Endodermal cell (in vitro differentiated cells): Measurements from ENCODE around the gene CDK13. TPM values are rescaled to one million over a fixed set of nuclear protein-coding genes. Genes with fewer than 3 reads are reported as not detected.

Experiments used
- DNase-seq: peaks from one replicate; pipeline ENCODE4 v3.0.0-alpha.2; 2017
- H3K27ac ChIP-seq: 2 replicates; pipeline ENCODE4 v1.5.1; 2013; ENCODE audit warnings: mild to moderate bottlenecking, low read depth, low read length, moderate library complexity
- H3K27me3 ChIP-seq: 2 replicates; pipeline ENCODE4 v1.6.1; 2013; ENCODE audit warnings: mild to moderate bottlenecking, low read length, moderate library complexity; ENCODE audit not compliant: insufficient read depth, control insufficient read depth, poor library complexity, severe bottlenecking
- H3K36me3 ChIP-seq: 2 replicates; pipeline ENCODE4 v1.7.0; 2013; ENCODE audit warnings: mild to moderate bottlenecking, low read length, moderate library complexity; ENCODE audit not compliant: control insufficient read depth, insufficient read depth
- H3K4me1 ChIP-seq: one replicate; pipeline ENCODE4 v1.7.0; 2013; ENCODE audit warnings: low read length; ENCODE audit not compliant: control insufficient read depth, insufficient read depth
- H3K4me3 ChIP-seq: 2 replicates; pipeline ENCODE4 v1.5.1; 2013; ENCODE audit warnings: mild to moderate bottlenecking, low read length, moderate library complexity
- H3K9ac ChIP-seq: 2 replicates; pipeline ENCODE4 v1.6.1; 2013; ENCODE audit warnings: mild to moderate bottlenecking, low read length, moderate library complexity; ENCODE audit not compliant: poor library complexity, severe bottlenecking; ENCODE audit errors: extremely low read depth
- H3K9me3 ChIP-seq: 2 replicates; pipeline ENCODE4 v1.6.1; 2013; ENCODE audit warnings: mild to moderate bottlenecking, low read length, moderate library complexity; ENCODE audit not compliant: control insufficient read depth
- H3K27ac Mint-ChIP-seq: 2 replicates; pipeline ENCODE4 v1.8.0; 2020; ENCODE audit warnings: mixed read lengths
- H3K27me3 Mint-ChIP-seq: 2 replicates; pipeline ENCODE4 v1.8.0; 2021; ENCODE audit warnings: mild to moderate bottlenecking, mixed read lengths; ENCODE audit not compliant: insufficient read depth
- H3K36me3 Mint-ChIP-seq: 2 replicates; pipeline ENCODE4 v1.8.0; 2020; ENCODE audit warnings: low read depth, mixed read lengths
- H3K4me1 Mint-ChIP-seq: 2 replicates; pipeline ENCODE4 v1.8.0; 2020; ENCODE audit warnings: mixed read lengths
- H3K4me3 Mint-ChIP-seq: 2 replicates; pipeline ENCODE4 v1.8.0; 2020; ENCODE audit warnings: mild to moderate bottlenecking, moderate library complexity, mixed read lengths
- H3K9me3 Mint-ChIP-seq: 2 replicates; pipeline ENCODE4 v1.8.0; 2020; ENCODE audit warnings: mild to moderate bottlenecking, mixed read lengths
- CTCF ChIP-seq: fragments of 200-600 bp; sonication (generic); conservative IDR thresholded peaks from 2 replicates; pipeline ENCODE4 v1.5.0; 2021; ENCODE audit warnings: antibody characterized with exemption, mild to moderate bottlenecking
- WGBS, 2 experiments: methylation state at CpG; one replicate each; pipeline versions ENCODE4 v1.1.5 to v1.1.7; 2013; ENCODE audit warnings: missing lambda C conversion rate in 2 of 2, mixed read lengths in 1 of 2; ENCODE audit not compliant: insufficient coverage in 1 of 2, insufficient read length in 1 of 2; 5-methylcytosine and 5-hydroxymethylcytosine counted together
- total RNA-seq, 2 donors: library from RNA; stranded (reverse); fragmentation: NEBNext Ultra II Directional in 1 of 2; extraction: Animal tissue kit (Norgen Biotek cat#: 25700) in 1 of 2; gene quantifications; 2 replicates in 1 of 2; 3 replicates in 1 of 2; pipeline ENCODE4 v1.2.1, GENCODE V29; 2021

CDK13 gene
- total RNA-seq, 2 donors from 2014 or later, result 60.8 to 77.7 TPM

- Histone ChIP-seq H3K4me3 (no peak overlapping the region), H3K4me1 (no peaks in the 10 kb centered on the region), H3K36me3 (no peaks in the 10 kb centered on the region), H3K27ac (no peak overlapping the region), H3K9ac (no peak overlapping the region), H3K9me3 (no peaks in the 10 kb centered on the region), H3K27me3 (no peaks in the 10 kb centered on the region)
- Mint-ChIP-seq H3K27ac (no peak overlapping the region), H3K36me3 (no peaks in the 10 kb centered on the region), H3K4me3 (no peak overlapping the region), H3K4me1 (peaks cover 13% of the 10 kb centered on the region), H3K27me3 (peaks cover 7% of the 10 kb centered on the region), H3K9me3 (no peaks in the 10 kb centered on the region)
- TF ChIP-seq CTCF, result no peak
- DNase-seq, result no peak
These were observed 23.9 kb upstream of the CDK13 start for GRCh38 chr7:39926111-39926510.

DNA sequence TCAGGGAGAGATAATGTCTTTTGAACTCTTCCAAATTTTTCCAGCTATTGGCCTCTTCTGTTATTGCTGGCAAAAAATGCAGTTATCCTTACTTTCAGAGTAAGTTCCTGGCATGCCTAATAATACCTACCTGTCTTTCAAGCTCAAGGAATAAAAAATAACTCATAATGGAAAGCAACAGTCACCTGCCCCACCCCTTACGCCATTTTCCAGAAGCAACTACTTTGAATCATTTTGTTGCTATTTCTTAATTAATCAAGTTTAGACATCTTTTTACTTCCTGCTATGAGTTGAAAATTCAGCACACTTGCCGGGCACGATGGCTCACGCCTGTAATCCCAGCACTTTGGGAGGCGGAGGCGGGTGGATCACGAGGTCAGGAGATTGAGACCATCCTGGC, 23.0 kb upstream of the CDK13 start:
- H3K27me3 Mint-ChIP-seq, result peaks cover 7% of the 10 kb centered on the region
- Histone ChIP-seq H3K36me3 (no peaks in the 10 kb centered on the region), H3K9me3 (no peaks in the 10 kb centered on the region), H3K4me1 (no peaks in the 10 kb centered on the region), H3K4me3 (no peak overlapping the region), H3K27ac (no peak overlapping the region), H3K27me3 (no peaks in the 10 kb centered on the region), H3K9ac (no peak overlapping the region)
- no peaks in the 10 kb centered on the region for H3K36me3 Mint-ChIP-seq
- H3K27ac Mint-ChIP-seq, result no peak overlapping the region
- H3K4me1 Mint-ChIP-seq, result peaks cover 4% of the 10 kb centered on the region
- no peak overlapping the region for H3K4me3 Mint-ChIP-seq
- no peak for TF ChIP-seq CTCF
- 90 to 100% methylated on average over 2 to 6 of the region's 7 CpGs for WGBS, 2 experiments
- DNase-seq, result no peak
- H3K9me3 Mint-ChIP-seq, result no peaks in the 10 kb centered on the region

DNA sequence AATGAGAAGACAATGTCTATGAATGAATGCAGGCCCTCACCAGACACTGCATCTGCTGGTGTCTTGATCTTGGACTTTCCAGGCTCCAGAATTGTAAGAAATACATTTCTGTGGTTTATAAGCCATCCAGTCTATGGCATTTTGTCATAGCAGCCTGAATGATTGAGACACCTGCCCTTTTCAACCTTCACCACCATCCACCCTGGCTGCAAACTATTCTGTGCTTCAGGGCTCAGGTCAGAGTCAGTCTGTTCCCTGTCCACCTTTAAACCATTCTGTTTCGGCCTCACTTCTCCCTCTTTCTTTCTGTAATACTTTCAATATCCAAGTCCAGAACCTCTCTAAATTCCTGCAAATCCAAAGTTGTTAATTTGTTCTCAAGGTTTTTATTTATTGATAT, 15.9 kb upstream of the CDK13 start:
- WGBS, 2 experiments, result 90 to 100% methylated on average over 1 of the region's 1 CpG
- no peak overlapping the region for H3K4me3 Mint-ChIP-seq
- TF ChIP-seq CTCF, result no peak
- no peak overlapping the region for H3K27ac Mint-ChIP-seq
- no peaks in the 10 kb centered on the region for H3K36me3 Mint-ChIP-seq
- Histone ChIP-seq H3K36me3 (no peaks in the 10 kb centered on the region), H3K9me3 (no peaks in the 10 kb centered on the region), H3K27ac (no peak overlapping the region), H3K9ac (no peak overlapping the region), H3K4me3 (no peak overlapping the region), H3K27me3 (no peaks in the 10 kb centered on the region), H3K4me1 (no peaks in the 10 kb centered on the region)
- DNase-seq, result no peak
- H3K4me1 Mint-ChIP-seq, result no peaks in the 10 kb centered on the region
- H3K9me3 Mint-ChIP-seq, result no peaks in the 10 kb centered on the region
- no peaks in the 10 kb centered on the region for H3K27me3 Mint-ChIP-seq
